ENCODE measurements around the gene DLG2.

GRCh38 chr11:83475760-83476159, 2151.4 kb downstream of the DLG2 start:
- no peak for TF ChIP-seq CTCF (IDR thresholded peaks at IDR 0.05)
- no peak for TF ChIP-seq POLR2AphosphoS5 (IDR thresholded peaks at IDR 0.05)
- no peak for TF ChIP-seq POLR2A (IDR thresholded peaks at IDR 0.05)

All from sigmoid colon (tissue), 4 donors.